Mucosa of descending colon (tissue), 3 donors: ENCODE measurements around the gene MT1G. TPM values are rescaled to one million over a fixed set of nuclear protein-coding genes. Genes with fewer than 3 reads are reported as not detected.

ENCODE experiments used
- ATAC-seq: fragments of 200-7000 bp; cut with Tn5 transposase; one replicate; pipeline ENCODE4 v1.9.1; 2020; ENCODE audit warnings: mild to moderate bottlenecking, moderate library complexity
- DNase-seq, 3 donors: peaks; one replicate each; pipeline ENCODE4 v3.0.0-alpha.2; 2020
- H3K36me3 ChIP-seq: fragments of 200-600 bp; one replicate; pipeline ENCODE4 v1.8.0; 2021; ENCODE audit warnings: low read depth, mild to moderate bottlenecking
- H3K4me1 ChIP-seq: fragments of 200-600 bp; one replicate; pipeline ENCODE4 v1.8.0; 2021; ENCODE audit warnings: low read depth, mild to moderate bottlenecking
- H3K4me3 ChIP-seq: fragments of 200-600 bp; one replicate; pipeline ENCODE4 v1.8.0; 2021; ENCODE audit warnings: mild to moderate bottlenecking
- H3K9me3 ChIP-seq: fragments of 200-600 bp; one replicate; pipeline ENCODE4 v1.8.0; 2021; ENCODE audit warnings: mild to moderate bottlenecking
- intact Hi-C, 2 donors: fragments of 100-400 bp; cut with DNase I in 1 of 2; cut with micrococcal nuclease in 1 of 2; formaldehyde crosslinking; loops; one replicate each; pipeline versions ENCODE4 v1.11.0 to v1.11.1; 2022; cut with DNase I, micrococcal nuclease
- total RNA-seq, 3 donors: library from RNA; stranded (reverse); fragmentation: NEBNext Ultra II Directional in 2 of 3; extraction: Animal tissue kit (Norgen Biotek cat#: 25700) in 2 of 3; gene quantifications; one replicate each; pipeline versions ENCODE4 v1.2.1 to v1.2.4, GENCODE V29; 2021 to 2023
- TF ChIP-seq, protein P1 (sequence below): fragments of 200-600 bp; IDR thresholded peaks from one replicate; pipeline ENCODE4 v1.8.0; 2022; ENCODE audit warnings: antibody characterized with exemption, mild to moderate bottlenecking
- donor health status: DM: no; HTN: no; CAD: no; lungs with moderate emphysema.
- donor health status: DM: no; HTN: no; CAD: no.
- donor health status: DM: no; HTN: yes; CAD: no.

The MT1G gene
- total RNA-seq, 3 donors from 2014 or later, result 7.3 to 210 (median 83.8) TPM

DNA sequence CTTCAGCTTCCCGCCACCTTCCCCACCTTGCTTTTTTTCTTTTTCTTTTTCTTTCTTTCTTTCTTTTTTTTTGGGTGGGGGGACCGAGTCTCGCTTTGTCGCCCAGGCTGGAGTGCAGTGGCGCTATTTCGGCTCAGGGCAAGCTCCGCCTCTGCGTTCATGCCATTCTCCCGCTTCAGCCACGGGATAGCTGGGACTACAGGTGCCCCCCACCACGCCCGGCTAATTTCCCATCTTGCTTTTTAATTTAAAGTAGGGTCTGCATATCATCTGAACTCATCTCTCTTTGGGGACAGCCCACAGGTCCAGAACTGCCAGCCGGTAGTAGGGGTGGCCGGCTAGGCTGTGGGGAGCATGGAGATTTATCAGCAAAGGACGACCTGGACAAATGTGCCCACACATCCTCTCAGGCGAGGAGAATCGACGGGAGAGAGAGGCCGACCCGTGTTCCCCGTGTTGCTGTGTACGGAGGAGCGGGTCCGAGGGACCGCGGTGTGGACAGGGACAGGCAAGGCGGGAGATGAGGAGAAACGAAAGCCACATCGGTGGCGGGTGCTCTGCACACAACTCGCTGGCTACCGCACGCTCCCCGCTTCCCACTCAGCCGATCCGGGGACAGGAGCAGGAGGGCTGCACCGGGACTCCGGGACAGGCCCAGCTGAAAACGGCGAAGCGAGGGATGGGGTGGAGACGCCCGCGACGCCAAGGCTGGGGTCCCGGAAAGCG, 33.0 kb downstream of the MT1G start:
- Histone ChIP-seq H3K4me1 (peaks cover 27% of the 10 kb centered on the region), H3K9me3 (no peaks in the 10 kb centered on the region), H3K36me3 (no peaks in the 10 kb centered on the region), H3K4me3 (no peak overlapping the region)
- intact Hi-C loops, result no loop called here
- DNase-seq (no peak), ATAC-seq (no peak)
- TF ChIP-seq, protein P1, sequence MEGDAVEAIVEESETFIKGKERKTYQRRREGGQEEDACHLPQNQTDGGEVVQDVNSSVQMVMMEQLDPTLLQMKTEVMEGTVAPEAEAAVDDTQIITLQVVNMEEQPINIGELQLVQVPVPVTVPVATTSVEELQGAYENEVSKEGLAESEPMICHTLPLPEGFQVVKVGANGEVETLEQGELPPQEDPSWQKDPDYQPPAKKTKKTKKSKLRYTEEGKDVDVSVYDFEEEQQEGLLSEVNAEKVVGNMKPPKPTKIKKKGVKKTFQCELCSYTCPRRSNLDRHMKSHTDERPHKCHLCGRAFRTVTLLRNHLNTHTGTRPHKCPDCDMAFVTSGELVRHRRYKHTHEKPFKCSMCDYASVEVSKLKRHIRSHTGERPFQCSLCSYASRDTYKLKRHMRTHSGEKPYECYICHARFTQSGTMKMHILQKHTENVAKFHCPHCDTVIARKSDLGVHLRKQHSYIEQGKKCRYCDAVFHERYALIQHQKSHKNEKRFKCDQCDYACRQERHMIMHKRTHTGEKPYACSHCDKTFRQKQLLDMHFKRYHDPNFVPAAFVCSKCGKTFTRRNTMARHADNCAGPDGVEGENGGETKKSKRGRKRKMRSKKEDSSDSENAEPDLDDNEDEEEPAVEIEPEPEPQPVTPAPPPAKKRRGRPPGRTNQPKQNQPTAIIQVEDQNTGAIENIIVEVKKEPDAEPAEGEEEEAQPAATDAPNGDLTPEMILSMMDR, result no peak

DNA sequence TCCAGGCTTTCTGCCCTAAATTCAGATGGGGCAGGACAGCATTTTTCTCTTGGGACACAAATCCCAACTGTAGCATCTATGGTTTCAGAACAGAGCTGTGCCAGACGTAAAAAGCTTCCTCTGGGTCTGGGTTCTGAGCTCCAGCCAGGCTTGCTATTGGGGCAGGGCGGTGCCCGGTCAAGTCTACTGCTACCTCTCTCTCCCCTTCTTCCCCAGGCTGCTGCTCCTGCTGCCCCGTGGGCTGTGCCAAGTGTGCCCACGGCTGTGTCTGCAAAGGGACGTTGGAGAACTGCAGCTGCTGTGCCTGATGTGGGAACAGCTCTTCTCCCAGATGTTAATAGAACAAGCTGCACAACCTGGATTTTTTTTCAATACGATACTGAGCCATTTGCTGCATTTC, 34.3 kb downstream of the MT1G start:
- Histone ChIP-seq H3K9me3 (no peaks in the 10 kb centered on the region), H3K36me3 (no peaks in the 10 kb centered on the region), H3K4me3 (no peak overlapping the region), H3K4me1 (peaks cover 19% of the 10 kb centered on the region)
- TF ChIP-seq, protein P1, result no peak
- no peak for DNase-seq
- intact Hi-C loops, result no loop called here
- ATAC-seq, result no peak

DNA sequence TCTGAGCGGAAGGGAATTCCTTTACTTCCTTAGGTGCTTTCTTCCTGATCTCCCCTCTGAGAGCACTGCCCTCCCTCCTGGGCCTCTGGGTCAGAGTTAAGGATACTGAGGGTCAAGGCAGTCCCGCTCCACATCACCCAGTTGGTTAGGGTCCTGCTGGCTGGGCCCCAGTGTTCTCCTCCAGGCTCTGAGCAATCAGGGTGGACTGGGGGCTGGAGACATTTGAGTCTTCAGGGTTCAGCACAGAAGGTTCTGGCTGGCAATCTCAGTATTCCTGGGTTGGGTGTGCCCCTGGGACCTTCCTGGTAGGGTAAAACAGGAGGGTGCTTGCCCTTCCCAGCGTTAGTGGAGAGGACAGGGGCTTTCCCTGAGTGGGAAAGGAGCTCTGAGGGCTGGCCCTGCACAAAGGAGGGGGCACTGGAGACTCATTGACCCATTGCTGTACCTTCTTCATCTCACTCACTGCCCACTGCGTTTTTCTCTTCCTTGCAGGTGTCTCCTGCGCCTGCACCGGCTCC, 35.0 kb downstream of the MT1G start:
- ATAC-seq (peak; percentile 60), DNase-seq (no peak)
- TF ChIP-seq, protein P1, result no peak

DNA sequence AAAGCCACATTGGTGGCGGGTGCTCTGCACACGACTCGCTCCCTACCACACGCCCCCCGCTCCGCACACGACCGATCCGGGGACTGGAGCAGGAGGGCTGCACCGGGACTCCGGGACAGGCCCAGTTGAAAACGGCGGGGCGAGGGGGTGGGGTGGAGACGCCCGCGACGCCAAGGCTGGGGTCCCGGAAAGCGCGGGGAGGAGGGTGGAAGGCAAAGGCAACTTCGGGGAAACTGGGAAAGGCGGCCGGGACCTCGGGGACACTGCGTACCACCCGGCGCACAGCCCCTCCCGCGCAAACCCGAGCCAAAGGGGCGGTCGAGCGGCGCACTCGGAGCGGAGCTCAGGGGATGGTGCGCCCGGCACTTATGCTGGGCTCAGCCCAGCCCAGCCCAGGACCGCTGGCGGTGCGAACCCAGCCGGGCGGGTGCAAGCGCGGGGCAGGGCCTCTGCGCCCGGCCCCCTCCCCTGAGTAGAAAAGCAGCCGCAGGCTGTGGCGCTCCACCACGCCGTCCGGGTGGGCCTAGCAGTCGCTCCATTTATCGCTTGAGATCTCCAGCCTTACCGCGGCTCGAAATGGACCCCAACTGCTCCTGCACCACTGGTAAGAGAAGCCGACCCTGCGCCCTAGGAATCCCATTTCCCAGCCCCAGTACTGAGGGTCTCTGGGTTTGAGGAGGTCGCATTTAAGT, 35.6 kb downstream of the MT1G start, which contains the start of gene MT1M:
TSS of gene MT1M (plus strand) at position 504 of the 692 bp plus-strand sequence. CDS start at position 577, 73 bp downstream.
- Histone ChIP-seq H3K36me3 (no peaks in the 10 kb centered on the region), H3K4me1 (peaks cover 19% of the 10 kb centered on the region), H3K4me3 (no peak within 1 kb of the TSS), H3K9me3 (no peaks in the 10 kb centered on the region)
- DNase-seq, result peak; percentile 59 to 74 (median 66)
- intact Hi-C loops, result no loop called here
- peak; percentile 91 for ATAC-seq
- TF ChIP-seq, protein P1, result no peak

More for the DNA sequence above, 35.0 kb downstream of the MT1G start:
- intact Hi-C loops, result no loop called here
- Histone ChIP-seq H3K36me3 (no peaks in the 10 kb centered on the region), H3K4me3 (no peak overlapping the region), H3K9me3 (no peaks in the 10 kb centered on the region), H3K4me1 (peaks cover 19% of the 10 kb centered on the region)

DNA sequence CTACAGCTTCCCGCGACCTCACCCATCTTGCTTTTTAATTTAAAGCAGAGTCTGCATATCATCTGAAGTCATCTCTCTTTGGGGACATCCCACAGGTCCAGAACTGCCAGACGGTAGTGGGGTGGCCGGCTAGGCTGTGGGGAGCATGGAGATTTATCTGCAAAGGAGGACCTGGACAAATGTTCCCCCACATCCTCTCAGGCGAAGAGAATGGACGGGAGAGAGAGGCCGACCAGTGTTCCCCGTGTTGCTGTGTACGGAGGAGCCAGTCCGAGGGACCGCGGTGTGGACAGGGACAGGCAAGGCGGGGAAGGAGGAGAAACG, 36.1 kb downstream of the MT1G start:
- Histone ChIP-seq H3K36me3 (no peaks in the 10 kb centered on the region), H3K9me3 (no peaks in the 10 kb centered on the region), H3K4me1 (peaks cover 19% of the 10 kb centered on the region), H3K4me3 (no peak overlapping the region)
- no peak for ATAC-seq
- DNase-seq, result no peak
- TF ChIP-seq, protein P1, result no peak
- intact Hi-C loops, result no loop called here
